ENCODE data around the gene RFLNA.

Gene RFLNA

GRCh38 chr12:124303579-124304313, 8.9 kb downstream of the RFLNA start:
- DNase-seq (ENCODE audit: low spot score): no peak

- no peak for DNase-seq (ENCODE audit: low spot score)
These were observed 9.5 kb downstream of the RFLNA start for GRCh38 chr12:124304314-124304790.

- no peak for DNase-seq (ENCODE audit: low spot score)
These were observed 10.2 kb downstream of the RFLNA start for GRCh38 chr12:124305136-124305535.

DNA sequence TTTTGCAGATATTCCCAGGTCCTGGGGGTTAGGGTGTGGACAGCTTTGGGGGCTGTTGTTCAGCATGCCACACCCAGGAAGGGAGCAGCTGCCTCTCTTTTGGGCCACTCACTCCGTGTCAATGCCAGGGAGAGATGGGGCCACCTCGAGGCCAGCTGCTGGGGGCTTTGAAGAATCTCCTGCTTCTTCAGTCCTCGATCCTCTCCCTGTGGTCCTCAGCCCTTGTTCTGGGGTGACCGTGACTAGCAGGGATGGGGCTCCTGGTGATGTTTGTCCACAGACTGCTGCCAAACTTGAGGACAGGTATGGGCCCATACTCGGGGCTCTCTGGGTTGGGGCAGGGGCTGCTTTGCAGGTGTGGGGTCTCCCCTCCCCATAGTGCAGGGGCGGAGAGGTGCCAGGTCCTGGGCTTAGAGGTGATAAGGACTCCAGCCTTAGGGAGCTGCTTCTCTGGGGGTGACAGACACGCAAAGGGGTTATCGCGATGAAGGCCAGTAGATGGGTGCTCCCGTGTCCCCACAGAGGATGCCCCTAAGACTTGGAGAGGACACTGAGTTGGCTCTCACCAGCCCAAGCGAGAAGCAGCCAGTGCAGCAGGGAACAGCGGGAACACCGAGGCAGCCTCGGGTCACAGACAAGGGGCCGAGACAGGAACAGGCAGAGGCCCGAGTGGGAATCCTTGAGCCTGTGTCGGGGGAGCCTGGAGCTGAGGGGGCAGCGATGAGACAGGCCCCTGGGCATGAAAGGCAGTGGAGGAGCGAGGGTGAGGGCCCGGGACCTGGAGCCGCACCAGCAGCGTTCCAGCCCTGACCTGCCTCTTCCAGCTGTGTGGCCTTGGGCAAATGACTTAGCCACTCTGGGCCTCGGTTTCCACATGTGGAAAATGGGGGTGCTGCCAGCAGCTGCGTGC, 11.1 kb downstream of the RFLNA start:
- DNase-seq (ENCODE audit: low spot score): no peak

DNA sequence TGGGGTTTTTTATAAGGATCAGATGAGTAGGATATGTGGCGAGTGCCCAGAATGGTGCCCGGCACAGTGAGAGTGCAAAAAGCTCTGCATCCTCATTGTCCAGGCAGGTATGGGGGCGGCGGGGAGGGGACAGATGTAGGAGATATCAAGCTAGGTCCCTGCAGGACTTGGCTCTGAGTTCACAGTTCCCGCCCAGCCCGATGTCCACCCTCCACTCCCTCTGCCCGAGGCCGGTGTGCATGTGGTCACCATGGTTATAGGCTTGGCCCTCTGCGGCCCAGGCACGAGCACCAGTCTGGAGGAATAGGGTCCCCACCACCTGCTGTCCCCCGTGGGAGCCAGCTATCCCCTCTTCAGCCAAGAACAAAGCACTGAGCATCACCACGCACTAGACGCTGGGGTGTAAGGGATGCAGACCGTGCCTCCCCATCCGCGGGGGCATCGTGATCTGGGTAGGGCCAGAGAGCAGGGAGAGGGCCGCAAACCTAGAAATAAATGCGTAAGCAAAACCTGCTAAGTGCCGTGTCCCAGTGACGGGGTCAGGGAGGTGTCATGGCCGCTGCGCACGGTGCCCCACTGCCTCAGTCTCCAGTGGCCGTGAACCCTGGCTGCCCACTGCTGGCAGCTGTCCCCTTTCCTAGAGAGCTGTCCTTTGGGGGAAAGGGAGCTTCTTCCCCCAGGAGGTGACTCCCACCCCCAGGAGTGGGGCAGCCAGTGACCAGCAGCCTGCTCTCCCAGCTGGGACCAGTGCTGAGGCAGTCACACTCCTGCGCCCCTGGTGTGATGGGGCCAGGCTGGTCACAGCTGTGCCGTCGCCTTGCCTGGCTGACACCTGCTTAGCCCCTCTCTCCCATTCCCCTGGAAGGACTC, 12.0 kb downstream of the RFLNA start:
- no peak for DNase-seq (ENCODE audit: low spot score)

DNA sequence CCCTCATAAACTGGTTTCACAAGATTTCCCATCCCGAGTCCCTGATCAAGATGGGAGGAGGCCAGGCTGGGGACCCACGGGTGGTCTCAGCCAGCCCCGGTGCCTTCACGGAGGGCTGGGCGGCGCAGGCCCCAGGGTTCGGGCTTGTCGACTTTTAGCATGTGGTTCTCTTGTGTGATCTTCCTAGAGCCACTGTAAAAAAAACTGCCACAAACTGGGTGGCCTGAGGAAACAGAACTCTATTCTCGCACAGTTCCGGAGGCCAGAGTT, 12.6 kb downstream of the RFLNA start:
- DNase-seq (ENCODE audit: low spot score): no peak

GRCh38 chr12:124308741-124309140, 13.8 kb downstream of the RFLNA start:
- no peak for DNase-seq (ENCODE audit: low spot score)

GRCh38 chr12:124309231-124309630, 14.3 kb downstream of the RFLNA start:
- no peak for DNase-seq (ENCODE audit: low spot score)

DNA sequence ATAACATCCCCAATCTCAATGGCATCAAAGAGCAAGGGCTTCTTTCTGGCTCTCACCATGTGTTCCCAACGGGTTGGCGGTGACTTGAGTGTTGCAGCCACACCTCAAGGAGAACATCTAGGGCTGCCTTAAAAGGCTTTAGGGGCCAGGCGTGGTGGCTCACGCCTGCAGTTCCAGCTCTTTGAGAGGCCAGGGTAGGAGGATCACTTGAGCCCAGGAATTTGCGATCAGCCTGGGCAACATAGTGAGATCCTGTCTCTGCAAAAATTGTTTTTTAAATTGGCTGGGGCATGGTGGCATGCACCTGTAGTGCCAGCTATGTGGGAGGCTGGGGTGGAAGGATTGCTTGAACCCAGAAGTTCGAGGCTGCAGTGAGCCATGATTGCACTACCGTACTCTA, 14.9 kb downstream of the RFLNA start:
- no peak for DNase-seq (ENCODE audit: low spot score)

DNA sequence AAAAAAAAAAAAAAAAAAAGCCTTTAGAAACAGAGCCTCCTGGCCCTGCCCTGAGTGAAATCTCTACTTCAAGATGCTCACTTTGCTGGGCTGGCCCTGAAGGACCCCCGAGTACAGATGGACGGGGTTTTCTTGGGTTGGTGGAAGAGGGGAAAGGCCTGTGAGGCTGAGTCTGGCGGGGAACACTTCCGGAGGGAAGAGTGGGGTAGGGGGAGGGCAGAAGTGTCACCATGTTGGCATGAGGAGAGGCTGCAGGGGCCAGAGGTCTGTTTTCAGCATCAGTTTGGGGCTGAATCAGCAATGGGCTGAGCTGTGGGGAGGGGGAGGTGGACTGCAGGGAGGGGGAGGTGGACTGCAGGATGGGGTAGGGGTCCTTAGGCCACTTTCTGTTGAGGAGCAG, 15.3 kb downstream of the RFLNA start:
- no peak for DNase-seq (ENCODE audit: low spot score)

DNA sequence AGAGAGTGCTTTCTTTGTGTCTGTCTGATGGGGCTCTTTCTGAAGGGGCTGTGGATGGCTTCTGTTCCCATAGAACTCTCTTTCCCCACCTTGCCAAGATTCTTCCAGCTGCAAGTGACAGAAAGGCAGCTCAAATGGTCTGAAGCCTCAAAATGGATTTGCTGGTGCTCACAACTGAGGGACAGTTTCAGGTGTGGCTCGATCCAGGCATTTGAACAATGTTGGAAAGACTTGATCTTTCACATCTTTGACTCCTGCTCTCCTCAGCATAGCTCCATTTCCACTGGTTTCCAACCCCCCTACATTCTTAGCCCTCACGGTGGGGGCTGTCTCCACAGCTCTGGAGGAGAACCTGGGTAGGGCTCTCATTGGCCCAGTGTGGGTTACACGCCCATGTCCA, 15.9 kb downstream of the RFLNA start:
- no peak for DNase-seq (ENCODE audit: low spot score)

DNA sequence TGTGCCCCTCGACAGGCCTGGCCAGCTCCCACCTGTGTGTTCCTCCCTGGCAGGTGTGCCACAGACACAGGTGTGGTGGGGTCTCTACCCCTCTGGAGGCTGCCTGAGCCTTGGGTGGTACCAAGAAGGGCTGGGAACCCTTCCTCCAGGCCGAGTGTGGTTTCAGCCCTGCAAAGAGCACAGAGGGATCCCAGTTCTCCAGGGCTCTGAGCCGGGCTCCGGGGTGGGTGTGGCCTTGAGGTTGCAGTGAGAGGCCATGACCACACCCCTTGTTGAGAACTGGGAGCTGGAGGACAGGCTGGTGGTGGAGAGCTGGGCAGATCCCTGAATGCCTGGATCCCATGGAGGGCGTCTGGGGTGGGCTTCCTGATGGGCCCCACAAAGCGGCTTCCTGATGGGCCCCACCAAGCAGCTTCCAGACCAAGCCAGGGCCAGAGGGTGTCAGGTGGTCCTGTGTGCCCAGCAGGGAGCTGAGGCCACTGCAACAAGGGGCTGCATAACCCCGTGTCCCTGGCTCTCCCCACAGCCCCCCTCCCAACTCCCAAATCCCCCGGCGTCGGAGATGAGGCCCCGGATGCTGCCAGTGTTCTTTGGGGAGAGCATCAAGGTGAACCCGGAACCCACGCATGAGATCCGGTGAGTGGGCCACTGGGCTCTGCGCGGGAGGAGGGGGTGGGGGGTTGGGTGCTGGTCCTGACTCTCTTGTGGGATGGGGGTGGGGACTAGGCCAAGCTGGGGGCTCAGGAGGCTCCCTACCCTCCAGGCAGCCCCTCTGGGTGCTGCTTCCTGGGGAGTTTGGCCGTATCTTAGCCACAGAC, 16.6 kb downstream of the RFLNA start:
- DNase-seq (ENCODE audit: low spot score): no peak

DNA sequence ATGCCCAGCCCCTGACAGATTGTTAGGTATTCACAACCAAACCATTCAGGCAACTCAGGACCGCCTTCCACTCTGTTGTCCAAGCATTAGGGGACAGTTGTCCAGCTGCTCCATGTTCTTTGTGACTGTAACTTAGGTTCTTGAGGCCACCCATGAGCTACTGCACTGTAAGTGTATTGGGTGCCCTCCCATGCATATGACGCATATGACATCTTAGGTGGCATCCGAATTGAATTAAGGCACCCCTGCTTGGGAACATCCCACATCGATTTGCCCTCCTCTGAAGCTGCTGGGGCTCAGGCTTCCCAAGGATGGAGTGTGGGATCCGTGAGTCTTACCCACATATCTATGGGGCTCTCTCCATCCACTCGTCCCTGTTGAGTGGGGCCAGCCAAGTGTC, 17.7 kb downstream of the RFLNA start:
- no peak for DNase-seq (ENCODE audit: low spot score)

GRCh38 chr12:124314207-124314606, 19.3 kb downstream of the RFLNA start:
- no peak for DNase-seq (ENCODE audit: low spot score)

- DNase-seq (ENCODE audit: low spot score): no peak
These were observed 19.9 kb downstream of the RFLNA start for GRCh38 chr12:124314766-124315165.

- no peak for DNase-seq (ENCODE audit: low spot score)
These were observed 20.6 kb downstream of the RFLNA start for GRCh38 chr12:124315372-124316044.

- no peak for DNase-seq (ENCODE audit: low spot score)
These were observed 21.5 kb downstream of the RFLNA start for GRCh38 chr12:124316257-124316900.

- DNase-seq (ENCODE audit: low spot score): no peak
These were observed 22.5 kb downstream of the RFLNA start for GRCh38 chr12:124317400-124317799.

GRCh38 chr12:124318278-124319020, 23.6 kb downstream of the RFLNA start:
- no peak for DNase-seq (ENCODE audit: low spot score)

Measured in CD4-positive, alpha-beta T cell treated with Interleukin-15 for 4 hours (primary cell).